GM19193 (cell line): ENCODE measurements around the gene MRTFA.

ENCODE experiments used
- POLR2A ChIP-seq: IDR thresholded peaks from 4 replicates; pipeline ENCODE4 v1.6.1; 2011; ENCODE audit not compliant: insufficient read depth, insufficient read length; ENCODE audit errors: extremely low read depth

The MRTFA gene

DNA sequence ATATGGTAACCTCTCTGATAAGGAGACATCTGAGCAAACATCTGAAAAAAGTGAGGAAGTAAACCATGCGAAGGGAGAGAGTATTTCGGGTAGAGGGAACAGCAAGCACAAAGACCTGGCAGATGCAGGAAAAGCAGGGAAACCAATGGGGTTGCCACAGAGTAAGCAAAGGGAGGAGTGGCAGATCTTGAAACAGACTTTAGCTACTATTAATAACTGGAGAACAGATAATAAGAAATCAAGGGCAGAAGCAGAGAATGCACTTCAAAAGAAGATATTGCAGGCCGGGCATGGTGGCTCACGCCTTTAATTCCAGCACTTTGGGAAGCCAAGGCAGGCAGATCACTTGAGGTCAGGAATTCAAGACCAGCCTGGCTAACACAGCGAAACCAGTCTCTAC, 18.1 kb downstream of the MRTFA start:
- no peak for TF ChIP-seq POLR2A

DNA sequence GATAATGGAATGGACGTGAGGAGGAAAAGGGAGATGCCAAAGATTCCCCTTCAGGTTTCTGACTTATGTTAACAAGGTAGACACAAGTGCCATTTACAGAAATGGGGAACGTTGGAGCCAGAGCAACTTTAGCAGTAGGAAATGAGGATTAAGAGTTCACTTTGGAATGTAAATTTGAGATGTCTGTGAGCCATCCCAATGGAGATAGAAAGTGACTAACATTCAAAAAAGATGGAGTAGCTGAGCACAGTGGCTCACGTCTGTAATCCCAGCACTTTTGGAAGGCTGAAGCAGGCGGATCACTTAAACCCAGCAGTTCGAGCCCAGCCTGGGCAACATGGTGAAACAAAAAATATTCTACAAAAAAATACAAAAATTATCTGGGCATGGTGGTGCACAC, 19.9 kb downstream of the MRTFA start:
- TF ChIP-seq POLR2A = no peak

DNA sequence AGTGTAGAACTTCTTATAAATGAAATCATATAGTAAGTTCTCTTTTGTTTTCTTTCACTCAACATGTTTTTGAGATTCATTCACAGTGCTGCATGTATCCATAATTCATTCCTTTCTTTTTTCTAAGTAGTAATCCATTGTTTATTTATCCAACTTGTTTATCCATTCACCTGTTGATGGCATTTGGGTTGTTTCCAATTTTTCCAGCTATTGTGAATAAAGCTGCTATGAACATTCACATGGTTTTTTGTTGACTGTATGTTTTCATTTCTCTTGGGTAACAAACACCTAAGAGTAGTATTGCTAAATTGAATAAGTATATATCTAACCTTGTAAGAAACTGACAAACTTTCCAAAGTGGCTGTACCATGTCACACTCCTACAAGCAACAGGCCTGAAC, 23.5 kb downstream of the MRTFA start:
- no peak for TF ChIP-seq POLR2A

DNA sequence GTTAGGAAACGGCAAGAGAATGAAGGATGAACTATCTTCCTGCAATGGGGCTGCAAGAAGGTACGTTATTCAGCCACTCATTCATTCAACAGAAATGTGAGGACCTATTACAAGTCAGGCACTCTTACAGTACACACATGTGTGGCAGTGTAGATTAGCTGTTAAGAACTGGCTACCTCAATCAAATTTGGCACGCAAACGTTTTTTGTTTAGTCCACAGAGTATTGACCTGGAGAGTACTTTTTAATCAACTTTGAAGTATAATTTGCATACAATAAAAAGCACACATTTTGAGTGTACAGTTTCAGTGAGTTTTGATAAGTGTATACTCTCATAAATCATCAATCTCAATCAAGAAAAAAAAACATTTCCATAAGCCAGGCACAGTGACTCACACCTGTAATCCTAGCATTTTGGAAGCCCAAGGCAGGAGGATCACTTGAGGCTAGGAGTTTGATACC, 24.2 kb downstream of the MRTFA start:
- no peak for TF ChIP-seq POLR2A

DNA sequence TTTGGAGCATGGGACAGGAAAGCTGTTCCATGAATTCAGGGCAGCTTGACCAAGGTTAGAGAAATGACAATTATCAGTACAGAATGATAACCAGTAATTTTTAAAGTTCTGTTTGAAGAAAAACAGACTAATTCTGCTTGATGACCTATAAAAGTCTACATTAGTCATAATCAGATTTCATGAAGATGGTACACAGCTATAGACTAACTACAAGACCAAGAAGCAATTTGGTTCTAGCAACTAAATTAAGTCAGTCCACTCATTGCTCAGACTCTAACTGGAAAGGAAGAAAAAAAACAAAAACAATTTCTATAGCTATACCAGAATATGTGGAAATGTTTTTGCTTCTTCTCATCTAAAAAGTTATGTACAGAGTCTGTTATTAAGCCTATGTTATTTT, 24.9 kb downstream of the MRTFA start:
- TF ChIP-seq POLR2A = no peak

DNA sequence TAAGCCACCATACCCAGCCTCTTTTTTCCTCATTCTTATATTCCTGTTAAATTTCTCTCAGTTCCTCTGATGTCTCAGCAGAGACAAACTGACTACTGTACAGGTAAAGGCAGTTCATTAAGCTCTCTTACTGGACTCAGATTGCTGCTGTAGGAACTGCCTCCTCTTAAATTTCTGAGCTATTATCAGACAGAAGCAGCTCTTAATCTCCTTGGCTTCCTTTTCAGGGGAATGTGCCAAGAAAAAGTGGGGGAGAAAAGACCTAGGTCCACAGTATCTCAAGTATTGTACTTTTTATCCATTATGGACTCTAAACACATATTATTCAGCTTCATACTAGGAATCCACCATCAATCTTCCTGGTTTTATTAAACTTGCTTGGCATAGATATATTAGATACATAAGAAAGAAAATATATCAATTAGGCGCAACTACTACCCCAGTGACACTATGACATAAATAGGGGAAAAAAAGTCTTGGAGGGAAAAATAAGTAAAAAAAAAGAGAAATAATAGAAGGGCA, 26.1 kb downstream of the MRTFA start:
- TF ChIP-seq POLR2A = no peak

DNA sequence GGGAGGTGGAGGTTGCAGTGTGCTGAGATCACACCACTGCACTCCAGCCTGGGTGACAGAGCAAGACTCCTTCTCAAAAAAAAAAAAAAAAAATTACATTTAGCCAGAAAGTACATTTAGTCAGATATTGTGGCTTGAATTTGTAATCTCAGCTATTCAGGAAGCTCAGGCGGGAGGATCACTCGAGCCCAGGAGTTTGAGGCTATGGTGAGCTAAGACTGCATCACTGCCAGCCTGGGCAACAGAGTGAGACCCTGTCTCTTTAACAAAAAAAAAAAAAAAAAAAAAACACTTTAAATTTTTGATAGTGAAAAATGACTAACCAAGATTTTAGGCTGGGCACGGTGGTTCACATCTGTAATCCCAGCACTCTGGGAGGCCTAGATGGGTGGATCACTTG, 27.3 kb downstream of the MRTFA start:
- TF ChIP-seq POLR2A = no peak

DNA sequence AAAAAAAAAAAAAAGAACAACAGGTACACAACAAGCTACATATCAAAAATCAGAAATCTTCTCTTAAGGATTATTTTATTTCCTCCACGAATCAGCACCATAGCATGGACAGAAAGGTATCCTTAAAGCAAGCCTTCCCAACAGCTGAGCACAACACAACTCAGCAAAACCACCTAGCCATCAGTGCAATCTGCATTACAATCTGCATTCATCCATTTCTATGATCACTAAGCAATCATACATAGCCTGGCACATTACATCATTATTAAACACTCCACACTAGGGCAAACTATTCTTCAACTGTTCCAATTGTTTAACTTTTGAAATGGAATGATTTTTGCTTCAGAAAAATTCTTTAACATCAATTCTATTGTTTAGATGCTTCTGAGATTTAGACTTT, 29.0 kb downstream of the MRTFA start:
- no peak for TF ChIP-seq POLR2A

DNA sequence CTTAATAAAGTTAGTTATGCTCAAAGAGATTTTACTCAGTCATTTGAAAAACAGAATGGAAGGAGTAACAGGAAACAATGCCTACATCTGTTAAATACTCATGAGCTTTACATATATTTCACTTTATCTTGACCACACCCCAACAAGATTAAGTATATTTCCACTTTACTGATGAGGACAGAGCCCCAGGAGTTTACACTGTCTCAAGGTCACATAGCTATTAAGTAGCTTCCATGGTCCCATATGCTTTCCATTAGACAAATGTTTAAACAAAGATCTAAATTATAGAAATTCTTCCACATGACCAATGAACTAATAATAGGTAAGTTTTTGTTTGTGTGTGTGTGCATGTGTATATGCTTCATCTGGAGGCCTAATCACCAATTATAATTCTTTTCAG, 30.2 kb downstream of the MRTFA start:
- TF ChIP-seq POLR2A = no peak

DNA sequence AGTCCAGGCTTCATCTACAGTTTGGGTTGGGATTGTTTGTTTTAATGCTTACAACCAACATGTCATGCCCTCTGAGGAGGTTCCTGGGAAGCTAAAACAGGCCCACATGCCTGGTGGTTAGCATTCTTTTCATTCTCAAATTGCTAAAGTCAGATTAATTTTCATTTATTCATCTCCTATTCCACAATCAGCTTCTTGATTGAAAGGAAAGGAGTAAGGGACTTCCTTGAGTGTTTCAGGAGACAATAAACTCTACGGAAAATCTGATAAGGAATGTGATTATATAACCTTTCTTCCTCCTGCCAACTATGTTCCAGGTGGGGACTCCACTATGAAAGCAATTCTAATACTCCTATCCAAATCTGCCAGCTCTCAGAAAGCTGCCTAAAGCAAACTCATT, 30.8 kb downstream of the MRTFA start:
- no peak for TF ChIP-seq POLR2A

DNA sequence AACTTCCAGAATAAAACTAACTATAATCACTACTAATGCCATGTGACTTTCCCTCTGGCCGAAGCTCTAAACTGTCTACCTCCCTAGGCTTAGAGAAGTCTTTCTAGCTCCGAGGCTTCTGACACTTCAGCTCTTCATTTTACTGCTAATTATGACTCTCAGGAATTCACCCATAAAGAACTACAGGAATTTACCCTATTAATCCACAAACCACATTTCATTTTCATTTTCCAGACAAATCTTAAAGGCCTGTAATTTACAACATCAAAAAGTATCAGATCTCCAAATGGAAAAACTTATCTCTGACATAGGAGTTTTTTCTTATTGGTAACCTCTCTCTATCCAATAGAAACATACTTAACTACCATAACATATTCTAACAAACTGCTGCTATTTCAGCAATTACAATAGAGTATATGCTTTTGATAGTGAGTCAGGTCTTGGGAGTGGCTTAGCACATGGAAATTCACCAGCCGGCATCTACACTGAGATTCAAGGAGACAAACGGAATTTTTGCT, 33.4 kb downstream of the MRTFA start:
- no peak for TF ChIP-seq POLR2A

DNA sequence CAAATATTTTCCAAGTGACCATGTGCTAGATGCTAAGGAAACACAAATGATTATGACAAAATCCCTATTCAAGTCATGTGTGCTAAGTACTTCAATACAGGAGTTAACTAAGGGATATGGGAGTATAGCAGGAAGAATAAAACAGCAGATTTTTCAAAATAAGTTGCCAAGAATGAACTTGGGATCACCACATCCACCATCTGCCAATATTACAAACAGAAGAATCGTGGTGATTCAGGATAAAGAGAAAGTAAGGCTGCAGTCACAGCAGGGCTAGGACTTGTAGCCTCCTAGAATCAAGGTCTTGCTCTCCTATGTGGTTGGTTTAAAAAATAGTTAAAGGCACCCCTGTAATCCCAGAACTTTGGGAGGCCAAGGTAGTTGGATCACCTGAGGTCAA, 34.3 kb downstream of the MRTFA start:
- no peak for TF ChIP-seq POLR2A

DNA sequence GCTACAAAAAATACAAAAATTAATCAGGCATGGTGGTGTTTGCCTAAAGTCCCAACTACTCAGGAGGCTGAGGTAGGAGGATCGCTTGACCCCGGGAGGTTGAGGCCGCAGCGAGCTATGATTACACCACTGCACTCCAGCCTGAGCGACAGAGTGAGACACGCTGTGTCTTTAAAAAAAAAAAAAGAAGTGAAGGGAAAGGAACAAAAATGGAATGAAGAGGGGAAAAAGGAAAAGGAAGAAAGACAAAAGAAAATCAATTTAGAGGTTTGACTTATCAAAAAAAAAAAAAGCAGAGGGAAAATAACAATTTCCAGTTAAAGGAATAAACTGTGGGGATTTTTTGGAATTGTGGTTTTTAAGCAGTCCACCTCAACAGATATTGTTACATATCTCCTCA, 36.8 kb downstream of the MRTFA start:
- TF ChIP-seq POLR2A = no peak

DNA sequence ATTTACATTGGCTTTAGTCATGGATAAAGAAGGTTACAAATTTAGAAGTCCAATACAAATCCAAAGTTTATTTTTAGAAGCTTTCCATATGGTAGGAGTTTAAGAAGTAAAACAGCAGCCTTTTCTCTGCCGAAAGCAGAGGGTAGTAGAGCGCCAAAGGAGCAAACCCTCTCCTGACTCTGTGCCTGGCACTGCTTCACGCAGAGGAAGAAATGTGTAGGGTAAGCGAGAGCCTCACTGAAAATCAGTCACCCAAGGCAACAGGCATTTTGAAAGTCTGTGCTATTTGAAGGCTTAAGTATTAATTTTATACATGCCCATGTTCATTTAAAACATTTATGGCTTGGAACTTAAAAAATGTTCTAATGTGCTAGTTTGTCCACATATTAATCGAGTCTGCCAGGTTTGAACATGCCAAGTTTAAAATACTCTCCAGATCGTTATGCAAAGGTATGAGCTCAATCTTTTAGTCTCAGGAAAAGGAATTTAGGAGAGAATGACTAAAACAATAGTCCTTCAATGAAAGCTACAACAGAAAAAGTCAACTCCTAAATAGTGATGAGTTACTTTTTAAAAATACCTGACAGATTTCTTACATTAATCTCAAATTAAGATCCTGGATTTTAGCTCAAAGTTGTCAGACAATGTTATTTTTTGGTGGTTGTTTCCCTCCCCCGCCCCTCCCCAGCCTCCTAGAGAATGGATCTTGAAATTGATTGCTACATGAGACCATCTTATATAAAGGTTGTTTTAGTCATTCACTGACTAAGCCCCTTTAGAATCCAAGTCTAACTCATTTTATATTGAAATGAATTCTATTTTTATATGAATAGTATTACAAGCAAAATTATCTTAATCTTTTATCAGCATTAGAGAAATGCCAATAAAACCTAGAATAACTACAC, 38.7 kb downstream of the MRTFA start:
- TF ChIP-seq POLR2A = no peak

DNA sequence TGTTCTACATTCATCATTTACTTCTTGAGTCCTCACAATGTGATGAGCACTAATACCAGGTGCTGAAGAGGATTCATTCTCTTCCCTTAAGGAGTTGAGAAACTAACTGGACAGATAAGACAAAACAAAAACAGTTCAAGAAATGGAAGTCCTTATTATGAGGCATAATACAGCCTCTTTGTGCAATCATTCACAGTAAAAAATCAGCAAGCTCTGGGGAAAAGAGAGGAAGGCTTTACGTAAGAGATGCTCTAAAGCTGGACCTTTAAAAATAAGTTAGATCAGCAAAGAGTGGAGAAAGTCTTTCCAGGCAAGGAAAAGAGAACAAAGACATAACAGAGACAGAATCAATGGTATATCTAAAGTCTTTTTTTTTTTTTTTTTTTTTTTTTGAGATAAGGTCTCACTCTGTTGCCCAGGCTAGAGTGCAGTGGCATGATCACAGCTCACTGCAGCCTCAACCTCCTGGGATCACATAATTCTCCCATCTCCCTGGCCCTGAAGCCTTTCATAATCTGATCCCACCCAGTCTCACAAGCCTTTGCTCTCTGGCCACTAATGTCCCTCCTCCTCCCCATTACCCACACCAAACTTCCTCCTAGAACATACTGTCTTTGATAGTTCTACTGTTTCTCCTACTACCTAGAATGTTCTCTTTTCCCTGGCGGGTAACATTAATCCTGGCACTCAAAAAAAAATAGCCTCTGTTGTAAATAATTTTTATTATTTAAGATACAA, 40.9 kb downstream of the MRTFA start:
- TF ChIP-seq POLR2A = no peak
